ENCODE data around the gene TLR7.

DNA sequence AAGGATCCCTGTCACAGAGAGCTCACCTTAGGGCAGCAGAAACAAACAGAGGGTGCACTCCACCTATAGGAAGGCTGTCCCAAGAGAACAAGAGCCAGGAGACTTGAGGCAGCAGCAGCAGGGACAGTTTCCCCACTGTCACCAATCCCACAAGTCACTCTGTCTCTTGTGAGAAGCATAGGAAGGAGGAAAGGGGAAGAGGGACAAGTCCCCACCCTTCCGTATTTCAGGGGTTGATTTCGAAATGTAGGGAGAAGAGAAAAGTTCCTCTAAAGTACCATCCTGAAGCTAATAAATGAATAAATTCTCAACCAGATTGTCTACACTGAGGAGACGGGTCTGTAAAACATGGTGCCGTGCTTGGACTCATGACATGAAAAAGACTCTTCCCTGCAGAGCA lies 30.1 kb downstream of the TLR7 start:
- TF ChIP-seq EP300 (IDR thresholded peaks at IDR 0.05) (no peak), POLR2AphosphoS5 (IDR thresholded peaks at IDR 0.05) (no peak)
- TF ChIP-seq, protein P1, sequence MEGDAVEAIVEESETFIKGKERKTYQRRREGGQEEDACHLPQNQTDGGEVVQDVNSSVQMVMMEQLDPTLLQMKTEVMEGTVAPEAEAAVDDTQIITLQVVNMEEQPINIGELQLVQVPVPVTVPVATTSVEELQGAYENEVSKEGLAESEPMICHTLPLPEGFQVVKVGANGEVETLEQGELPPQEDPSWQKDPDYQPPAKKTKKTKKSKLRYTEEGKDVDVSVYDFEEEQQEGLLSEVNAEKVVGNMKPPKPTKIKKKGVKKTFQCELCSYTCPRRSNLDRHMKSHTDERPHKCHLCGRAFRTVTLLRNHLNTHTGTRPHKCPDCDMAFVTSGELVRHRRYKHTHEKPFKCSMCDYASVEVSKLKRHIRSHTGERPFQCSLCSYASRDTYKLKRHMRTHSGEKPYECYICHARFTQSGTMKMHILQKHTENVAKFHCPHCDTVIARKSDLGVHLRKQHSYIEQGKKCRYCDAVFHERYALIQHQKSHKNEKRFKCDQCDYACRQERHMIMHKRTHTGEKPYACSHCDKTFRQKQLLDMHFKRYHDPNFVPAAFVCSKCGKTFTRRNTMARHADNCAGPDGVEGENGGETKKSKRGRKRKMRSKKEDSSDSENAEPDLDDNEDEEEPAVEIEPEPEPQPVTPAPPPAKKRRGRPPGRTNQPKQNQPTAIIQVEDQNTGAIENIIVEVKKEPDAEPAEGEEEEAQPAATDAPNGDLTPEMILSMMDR (IDR thresholded peaks at IDR 0.05) = no peak

Measured in gastroesophageal sphincter (tissue), 3 donors.